RWPE2 (cell line): ENCODE measurements around the gene ANO9.

Experiments
- ATAC-seq: fragments of 200-7000 bp; cut with Tn5 transposase; 3 replicates; pipeline ENCODE4 v1.9.1; 2021; ENCODE audit warnings: low read depth
- DNase-seq: peaks from one replicate; pipeline ENCODE4 v3.0.0-alpha.2; 2020; ENCODE audit warnings: low spot score
- H3K27ac ChIP-seq: fragments of 450-650 bp; 2 replicates; pipeline ENCODE4 v1.5.1; 2017; ENCODE audit warnings: mild to moderate bottlenecking; ENCODE audit not compliant: poor library complexity, severe bottlenecking
- H3K27me3 ChIP-seq: fragments of 250-450 bp; sonication (Bioruptor Pico); 2 replicates; pipeline ENCODE4 v1.5.1; 2021; ENCODE audit warnings: mild to moderate bottlenecking, moderate library complexity; ENCODE audit not compliant: insufficient read depth, poor library complexity, severe bottlenecking
- H3K36me3 ChIP-seq: fragments of 250-450 bp; sonication (Bioruptor Pico); 2 replicates; pipeline ENCODE4 v1.5.1; 2020; ENCODE audit warnings: low read depth, mild to moderate bottlenecking, moderate library complexity
- H3K4me1 ChIP-seq: fragments of 250-450 bp; sonication (Bioruptor Pico); 2 replicates; pipeline ENCODE4 v1.5.1; 2021; ENCODE audit warnings: mild to moderate bottlenecking, moderate library complexity; ENCODE audit not compliant: insufficient read depth, poor library complexity, severe bottlenecking
- H3K4me3 ChIP-seq: fragments of 250-450 bp; sonication (Bioruptor Pico); 2 replicates; pipeline ENCODE4 v1.5.1; 2021; ENCODE audit warnings: mild to moderate bottlenecking, moderate library complexity; ENCODE audit not compliant: severe bottlenecking
- H3K9me3 ChIP-seq: fragments of 250-450 bp; sonication (Bioruptor Pico); 2 replicates; pipeline ENCODE4 v1.5.1; 2021; ENCODE audit warnings: mild to moderate bottlenecking, moderate library complexity; ENCODE audit not compliant: severe bottlenecking
- TF ChIP-seq, protein P1 (sequence below): fragments of 450-650 bp; IDR thresholded peaks from one replicate; pipeline ENCODE4 v1.5.1; 2017; ENCODE audit warnings: mild to moderate bottlenecking, moderate library complexity; ENCODE audit not compliant: poor library complexity, severe bottlenecking

Gene ANO9

GRCh38 chr11:400241-400689, 41.5 kb downstream of the ANO9 start:
- TF ChIP-seq, protein P1, sequence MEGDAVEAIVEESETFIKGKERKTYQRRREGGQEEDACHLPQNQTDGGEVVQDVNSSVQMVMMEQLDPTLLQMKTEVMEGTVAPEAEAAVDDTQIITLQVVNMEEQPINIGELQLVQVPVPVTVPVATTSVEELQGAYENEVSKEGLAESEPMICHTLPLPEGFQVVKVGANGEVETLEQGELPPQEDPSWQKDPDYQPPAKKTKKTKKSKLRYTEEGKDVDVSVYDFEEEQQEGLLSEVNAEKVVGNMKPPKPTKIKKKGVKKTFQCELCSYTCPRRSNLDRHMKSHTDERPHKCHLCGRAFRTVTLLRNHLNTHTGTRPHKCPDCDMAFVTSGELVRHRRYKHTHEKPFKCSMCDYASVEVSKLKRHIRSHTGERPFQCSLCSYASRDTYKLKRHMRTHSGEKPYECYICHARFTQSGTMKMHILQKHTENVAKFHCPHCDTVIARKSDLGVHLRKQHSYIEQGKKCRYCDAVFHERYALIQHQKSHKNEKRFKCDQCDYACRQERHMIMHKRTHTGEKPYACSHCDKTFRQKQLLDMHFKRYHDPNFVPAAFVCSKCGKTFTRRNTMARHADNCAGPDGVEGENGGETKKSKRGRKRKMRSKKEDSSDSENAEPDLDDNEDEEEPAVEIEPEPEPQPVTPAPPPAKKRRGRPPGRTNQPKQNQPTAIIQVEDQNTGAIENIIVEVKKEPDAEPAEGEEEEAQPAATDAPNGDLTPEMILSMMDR, result no peak
- no peak overlapping the region for H3K27ac ChIP-seq
- peaks cover 47% of the 10 kb centered on the region for H3K36me3 ChIP-seq
- ATAC-seq (no peak), DNase-seq (no peak)
- H3K4me3 ChIP-seq, result no peak overlapping the region
- H3K27me3 ChIP-seq, result no peaks in the 10 kb centered on the region
- no peaks in the 10 kb centered on the region for H3K9me3 ChIP-seq
- peaks cover 5% of the 10 kb centered on the region for H3K4me1 ChIP-seq

- DNase-seq (no peak), ATAC-seq (no peak)
- H3K4me3 ChIP-seq, result no peak overlapping the region
- no peaks in the 10 kb centered on the region for H3K27me3 ChIP-seq
- no peak overlapping the region for H3K27ac ChIP-seq
- H3K36me3 ChIP-seq, result peaks cover 47% of the 10 kb centered on the region
- TF ChIP-seq, protein P1, result no peak
- peaks cover 5% of the 10 kb centered on the region for H3K4me1 ChIP-seq
- H3K9me3 ChIP-seq, result no peaks in the 10 kb centered on the region
These were observed 42.0 kb downstream of the ANO9 start for GRCh38 chr11:399731-400211.

DNA sequence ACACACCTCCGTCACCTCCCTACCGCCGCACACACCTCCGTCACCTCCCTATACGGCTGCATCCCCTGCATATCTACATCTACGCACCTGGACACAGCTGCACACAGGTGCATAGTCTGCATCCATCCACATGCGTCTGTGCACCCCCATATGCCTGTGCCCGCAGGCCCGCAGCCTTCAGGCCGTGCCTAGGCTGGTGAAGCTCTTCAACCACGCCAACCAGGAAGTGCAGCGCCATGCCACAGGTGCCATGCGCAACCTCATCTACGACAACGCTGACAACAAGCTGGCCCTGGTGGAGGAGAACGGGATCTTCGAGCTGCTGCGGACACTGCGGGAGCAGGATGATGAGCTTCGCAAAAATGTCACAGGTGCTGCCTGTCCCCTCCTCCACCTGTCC, 43.0 kb downstream of the ANO9 start:
- H3K4me3 ChIP-seq, result no peak overlapping the region
- H3K9me3 ChIP-seq, result no peaks in the 10 kb centered on the region
- TF ChIP-seq, protein P1, result no peak
- H3K27me3 ChIP-seq, result no peaks in the 10 kb centered on the region
- DNase-seq (no peak), ATAC-seq (no peak)
- H3K27ac ChIP-seq, result no peak overlapping the region
- H3K36me3 ChIP-seq, result peaks cover 39% of the 10 kb centered on the region
- peaks cover 5% of the 10 kb centered on the region for H3K4me1 ChIP-seq

DNA sequence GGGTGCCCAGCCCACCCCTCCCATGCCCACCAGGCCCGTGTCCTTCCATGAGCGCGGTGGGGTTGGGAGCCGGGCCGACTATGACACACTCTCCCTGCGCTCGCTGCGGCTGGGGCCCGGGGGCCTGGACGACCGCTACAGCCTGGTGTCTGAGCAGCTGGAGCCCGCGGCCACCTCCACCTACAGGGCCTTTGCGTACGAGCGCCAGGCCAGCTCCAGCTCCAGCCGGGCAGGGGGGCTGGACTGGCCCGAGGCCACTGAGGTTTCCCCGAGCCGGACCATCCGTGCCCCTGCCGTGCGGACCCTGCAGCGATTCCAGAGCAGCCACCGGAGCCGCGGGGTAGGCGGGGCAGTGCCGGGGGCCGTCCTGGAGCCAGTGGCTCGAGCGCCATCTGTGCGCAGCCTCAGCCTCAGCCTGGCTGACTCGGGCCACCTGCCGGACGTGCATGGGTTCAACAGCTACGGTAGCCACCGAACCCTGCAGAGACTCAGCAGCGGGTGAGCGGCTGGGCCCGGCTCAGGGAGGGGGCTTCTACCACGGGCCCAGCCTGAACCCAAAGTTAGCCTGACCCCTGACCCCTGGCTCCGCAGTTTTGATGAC, 44.8 kb downstream of the ANO9 start:
- H3K27ac ChIP-seq, result peak overlapping the region; percentile 91
- DNase-seq (no peak), ATAC-seq (no peak)
- no peak overlapping the region for H3K4me3 ChIP-seq
- H3K4me1 ChIP-seq, result peaks cover 12% of the 10 kb centered on the region
- H3K27me3 ChIP-seq, result no peaks in the 10 kb centered on the region
- peaks cover 29% of the 10 kb centered on the region for H3K36me3 ChIP-seq
- H3K9me3 ChIP-seq, result no peaks in the 10 kb centered on the region
- TF ChIP-seq, protein P1, result no peak

- Histone ChIP-seq H3K27me3 (no peaks in the 10 kb centered on the region), H3K27ac (peak overlapping the region; percentile 91), H3K4me1 (peaks cover 12% of the 10 kb centered on the region), H3K4me3 (peak overlapping the region; percentile 90), H3K36me3 (peaks cover 29% of the 10 kb centered on the region), H3K9me3 (no peaks in the 10 kb centered on the region)
- TF ChIP-seq, protein P1, result no peak
- ATAC-seq, result peak; percentile 5; the same call in 1 of the 3 replicates
- DNase-seq, result no peak
These were observed 45.3 kb downstream of the ANO9 start for GRCh38 chr11:396511-396947.
